ENCODE data around the gene HOXB9.

GRCh38 chr17:48579471-48579759 lies 46.7 kb downstream of the HOXB9 start:
- TF ChIP-seq CTCF (IDR thresholded peaks at IDR 0.05; ENCODE audit: low read length) (no peak), EZH2phosphoT487 (IDR thresholded peaks at IDR 0.05; ENCODE audit: low read length) (no peak)

Data from MM.1S (cell line).